Neutrophil (primary cell): Measurements from ENCODE around the gene FRMPD4.

ENCODE experiments used
- H3K27ac ChIP-seq: fragments of 200-600 bp; sonication (generic); 2 replicates; pipeline ENCODE4 v1.5.1; 2016; ENCODE audit warnings: mild to moderate bottlenecking, moderate library complexity
- H3K27me3 ChIP-seq: fragments of 200-600 bp; sonication (generic); 2 replicates; pipeline ENCODE4 v1.6.0; 2016; ENCODE audit warnings: mild to moderate bottlenecking
- H3K36me3 ChIP-seq: fragments of 200-600 bp; sonication (generic); 2 replicates; pipeline ENCODE4 v1.5.1; 2017
- H3K4me1 ChIP-seq, 2 experiments: fragments of 200-600 bp in 1 of 2; sonication (generic) in 1 of 2; 1 replicate in 1 of 2; 2 replicates in 1 of 2; pipeline versions ENCODE4 v1.5.1 to v1.6.1; 2013 to 2016; ENCODE audit warnings: low read depth in 1 of 2, low read length in 1 of 2, mild to moderate bottlenecking in 1 of 2, moderate library complexity in 1 of 2; ENCODE audit not compliant: control insufficient read depth in 1 of 2, insufficient read depth in 1 of 2
- H3K4me3 ChIP-seq, 2 experiments: fragments of 200-600 bp in 1 of 2; sonication (generic) in 1 of 2; 1 replicate in 1 of 2; 2 replicates in 1 of 2; pipeline ENCODE4 v1.5.1; 2013 to 2016; ENCODE audit warnings: low read depth in 1 of 2, low read length in 1 of 2, mild to moderate bottlenecking in 1 of 2, moderate library complexity in 1 of 2
- H3K9me3 ChIP-seq: fragments of 200-600 bp; sonication (generic); 2 replicates; pipeline ENCODE4 v1.5.1; 2016
- TF ChIP-seq, protein P1 (sequence below): fragments of 200-600 bp; sonication (generic); IDR thresholded peaks from 2 replicates; pipeline ENCODE4 v1.5.1; 2016; ENCODE audit warnings: antibody characterized with exemption

Gene FRMPD4

DNA sequence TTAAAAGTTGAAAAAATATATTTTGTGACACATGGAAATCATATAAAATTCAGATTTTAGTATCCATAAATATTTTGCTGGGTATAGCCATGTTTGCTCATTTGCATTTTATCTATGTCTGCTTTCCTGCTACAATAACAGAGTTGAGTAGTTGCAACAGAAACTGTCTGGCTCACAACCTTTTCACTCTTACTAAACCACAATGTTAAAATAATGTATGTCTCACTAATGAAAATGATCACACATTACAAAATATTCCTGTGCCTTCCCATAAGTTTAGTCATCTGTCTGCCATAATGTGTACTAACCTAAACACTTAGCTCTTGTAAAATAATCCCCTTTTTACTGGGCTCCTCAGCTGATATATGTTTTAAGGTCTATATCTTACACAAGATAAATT is 479.0 kb downstream of the FRMPD4 start:
- no peak overlapping the region for H3K4me3 ChIP-seq

DNA sequence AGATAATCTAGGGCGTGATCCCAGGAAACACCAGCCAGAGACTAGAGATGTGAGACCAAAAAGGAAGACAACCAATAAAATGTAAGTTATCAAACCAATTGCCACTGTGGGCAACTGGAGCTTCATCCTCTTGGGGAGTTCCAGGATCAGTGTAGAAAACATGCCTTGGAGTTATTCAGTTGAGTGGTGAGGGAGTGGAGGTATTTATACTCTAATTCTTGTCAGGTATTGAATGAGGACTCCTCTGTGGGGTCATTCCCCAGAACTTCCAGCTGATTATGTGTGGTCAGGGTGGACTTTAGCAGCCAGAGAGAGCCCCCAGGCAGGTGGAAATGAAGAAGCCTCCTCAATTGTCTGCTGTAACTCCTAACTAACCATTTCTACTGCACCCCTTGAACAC is 509.0 kb downstream of the FRMPD4 start:
- Histone ChIP-seq H3K36me3 (no peaks in the 10 kb centered on the region), H3K9me3 (no peaks in the 10 kb centered on the region), H3K27ac (no peak overlapping the region), H3K4me3 (no peak overlapping the region), H3K4me1 (no peaks in the 10 kb centered on the region), H3K27me3 (no peaks in the 10 kb centered on the region)
- TF ChIP-seq, protein P1, sequence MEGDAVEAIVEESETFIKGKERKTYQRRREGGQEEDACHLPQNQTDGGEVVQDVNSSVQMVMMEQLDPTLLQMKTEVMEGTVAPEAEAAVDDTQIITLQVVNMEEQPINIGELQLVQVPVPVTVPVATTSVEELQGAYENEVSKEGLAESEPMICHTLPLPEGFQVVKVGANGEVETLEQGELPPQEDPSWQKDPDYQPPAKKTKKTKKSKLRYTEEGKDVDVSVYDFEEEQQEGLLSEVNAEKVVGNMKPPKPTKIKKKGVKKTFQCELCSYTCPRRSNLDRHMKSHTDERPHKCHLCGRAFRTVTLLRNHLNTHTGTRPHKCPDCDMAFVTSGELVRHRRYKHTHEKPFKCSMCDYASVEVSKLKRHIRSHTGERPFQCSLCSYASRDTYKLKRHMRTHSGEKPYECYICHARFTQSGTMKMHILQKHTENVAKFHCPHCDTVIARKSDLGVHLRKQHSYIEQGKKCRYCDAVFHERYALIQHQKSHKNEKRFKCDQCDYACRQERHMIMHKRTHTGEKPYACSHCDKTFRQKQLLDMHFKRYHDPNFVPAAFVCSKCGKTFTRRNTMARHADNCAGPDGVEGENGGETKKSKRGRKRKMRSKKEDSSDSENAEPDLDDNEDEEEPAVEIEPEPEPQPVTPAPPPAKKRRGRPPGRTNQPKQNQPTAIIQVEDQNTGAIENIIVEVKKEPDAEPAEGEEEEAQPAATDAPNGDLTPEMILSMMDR = no peak

More for the DNA sequence above, 479.0 kb downstream of the FRMPD4 start:
- Histone ChIP-seq H3K9me3 (no peaks in the 10 kb centered on the region), H3K27ac (no peak overlapping the region), H3K36me3 (no peaks in the 10 kb centered on the region), H3K27me3 (no peaks in the 10 kb centered on the region), H3K4me1 (no peaks in the 10 kb centered on the region)
- TF ChIP-seq, protein P1 = no peak

GRCh38 chrX:12648995-12649394 is 510.7 kb downstream of the FRMPD4 start:
- Histone ChIP-seq H3K4me1 (no peaks in the 10 kb centered on the region), H3K27me3 (no peaks in the 10 kb centered on the region), H3K4me3 (no peak overlapping the region), H3K9me3 (no peaks in the 10 kb centered on the region), H3K36me3 (no peaks in the 10 kb centered on the region), H3K27ac (no peak overlapping the region)
- TF ChIP-seq, protein P1 = no peak

DNA sequence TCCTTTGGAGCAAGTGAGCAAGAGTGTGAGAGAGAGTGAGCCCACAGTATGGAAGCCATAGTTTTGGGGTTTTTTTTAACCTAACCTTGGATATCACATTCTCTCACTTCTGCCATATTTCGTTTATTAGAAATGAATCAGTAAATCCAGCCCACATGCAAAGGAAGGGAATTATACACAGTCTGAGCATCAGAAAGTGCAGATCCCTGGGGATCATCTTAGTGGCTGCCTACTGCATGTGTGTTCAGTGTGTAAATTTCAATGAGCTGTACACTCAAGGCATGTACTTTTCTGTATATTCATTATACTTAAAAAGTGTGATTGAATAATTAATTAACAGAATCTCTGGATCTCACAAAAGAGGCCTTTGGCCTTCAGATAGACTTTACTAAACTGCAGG is 519.2 kb downstream of the FRMPD4 start:
- Histone ChIP-seq H3K27me3 (no peaks in the 10 kb centered on the region), H3K9me3 (no peaks in the 10 kb centered on the region), H3K4me1 (no peaks in the 10 kb centered on the region), H3K36me3 (no peaks in the 10 kb centered on the region), H3K4me3 (no peak overlapping the region), H3K27ac (no peak overlapping the region)
- TF ChIP-seq, protein P1 = no peak

GRCh38 chrX:12657881-12658280 is 519.6 kb downstream of the FRMPD4 start:
- Histone ChIP-seq H3K27me3 (no peaks in the 10 kb centered on the region), H3K9me3 (no peaks in the 10 kb centered on the region), H3K36me3 (no peaks in the 10 kb centered on the region), H3K4me1 (no peaks in the 10 kb centered on the region), H3K4me3 (no peak overlapping the region), H3K27ac (no peak overlapping the region)
- TF ChIP-seq, protein P1 = no peak

- H3K4me3 ChIP-seq = no peak overlapping the region
- TF ChIP-seq, protein P1 = no peak
- H3K27me3 ChIP-seq = no peaks in the 10 kb centered on the region
- no peaks in the 10 kb centered on the region for H3K36me3 ChIP-seq
- H3K4me1 ChIP-seq = no peaks in the 10 kb centered on the region
- H3K27ac ChIP-seq = no peak overlapping the region
- H3K9me3 ChIP-seq = no peaks in the 10 kb centered on the region
These were observed 523.2 kb downstream of the FRMPD4 start for GRCh38 chrX:12661464-12661863.
